ENCODE results near the gene SUPT16H.
"Not testable (repeated sequence)": the region's sequence is repeated elsewhere in the genome, so short reads cannot be mapped to it uniquely, and the experiment has no call there.

The SUPT16H gene

DNA sequence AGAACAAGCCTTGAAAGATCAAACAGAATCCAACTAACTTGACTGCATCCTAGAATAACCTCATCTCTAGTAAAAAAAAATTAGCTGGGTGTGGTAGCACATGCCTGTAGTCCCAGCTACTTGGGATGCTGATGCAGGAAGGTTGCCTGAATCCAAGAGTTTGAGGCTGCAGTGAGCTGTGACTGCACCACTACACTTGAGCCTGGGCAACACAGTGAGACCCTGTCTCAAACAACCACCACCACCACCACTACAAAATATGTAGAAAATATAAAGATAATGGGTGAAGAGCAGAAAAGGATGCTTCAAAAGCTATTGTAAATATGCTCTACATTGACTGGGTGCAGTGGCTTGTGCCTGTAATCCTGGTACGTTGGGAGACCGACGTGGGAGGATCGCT, 27.3 kb downstream of the SUPT16H start:
- no peak for DNase-seq

DNA sequence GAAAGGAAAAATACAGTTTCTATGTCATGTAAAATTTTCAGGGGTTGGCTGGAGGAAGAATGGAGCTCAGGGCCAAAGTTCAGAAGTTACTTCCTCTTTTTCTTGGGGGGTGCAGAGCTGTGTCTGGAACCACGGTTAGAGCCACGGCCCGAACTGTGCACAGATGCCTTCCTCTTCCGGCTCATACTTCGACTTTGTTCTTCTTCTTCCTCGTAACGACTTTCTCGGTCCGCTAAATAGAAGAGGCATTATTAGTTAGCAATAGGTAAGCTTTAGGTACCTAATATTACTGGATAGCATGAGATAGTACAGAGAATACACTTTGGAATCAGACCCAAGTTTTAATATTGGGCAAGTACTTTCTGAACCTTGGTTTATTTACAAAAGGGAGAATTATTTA, 31.2 kb downstream of the SUPT16H start:
- no peak for DNase-seq

DNA sequence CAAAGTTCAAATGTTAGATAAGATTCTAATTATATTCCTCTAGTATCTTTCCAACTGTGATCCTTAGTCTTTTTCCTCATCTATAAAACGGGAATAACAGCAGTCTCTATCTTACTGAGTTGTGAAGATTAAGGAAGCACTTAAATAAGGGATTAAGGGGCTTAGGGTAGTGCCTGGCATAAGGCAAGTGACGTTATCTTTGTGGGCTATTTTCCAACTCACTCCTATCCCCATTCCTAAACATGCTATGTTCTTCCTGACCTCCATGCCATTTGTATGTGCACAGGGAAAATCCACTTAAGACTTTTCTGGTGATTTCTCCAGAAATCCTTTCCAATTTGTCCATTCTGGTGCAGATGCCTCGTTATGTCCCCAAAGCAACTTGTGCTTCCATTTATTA, 33.3 kb downstream of the SUPT16H start:
- DNase-seq, result no peak

DNA sequence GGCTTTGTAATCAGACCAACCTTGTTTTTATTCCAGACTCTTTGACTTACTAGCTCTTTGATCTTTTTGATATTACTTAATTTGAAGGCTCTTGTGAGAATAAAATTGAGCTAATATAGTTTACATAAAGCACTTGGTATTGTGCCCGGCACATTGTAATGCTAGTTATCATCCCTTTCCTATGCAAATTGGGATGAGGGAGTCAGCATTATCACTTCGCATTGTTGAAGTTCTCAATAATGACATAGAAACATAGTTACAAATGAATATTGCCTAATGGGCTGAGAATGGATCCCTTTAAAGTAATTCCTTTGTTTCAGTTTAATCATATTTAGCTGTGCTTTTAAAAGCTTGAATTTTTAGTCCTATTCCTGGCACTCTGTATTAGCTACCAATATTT, 36.6 kb downstream of the SUPT16H start:
- DNase-seq, result no peak

DNA sequence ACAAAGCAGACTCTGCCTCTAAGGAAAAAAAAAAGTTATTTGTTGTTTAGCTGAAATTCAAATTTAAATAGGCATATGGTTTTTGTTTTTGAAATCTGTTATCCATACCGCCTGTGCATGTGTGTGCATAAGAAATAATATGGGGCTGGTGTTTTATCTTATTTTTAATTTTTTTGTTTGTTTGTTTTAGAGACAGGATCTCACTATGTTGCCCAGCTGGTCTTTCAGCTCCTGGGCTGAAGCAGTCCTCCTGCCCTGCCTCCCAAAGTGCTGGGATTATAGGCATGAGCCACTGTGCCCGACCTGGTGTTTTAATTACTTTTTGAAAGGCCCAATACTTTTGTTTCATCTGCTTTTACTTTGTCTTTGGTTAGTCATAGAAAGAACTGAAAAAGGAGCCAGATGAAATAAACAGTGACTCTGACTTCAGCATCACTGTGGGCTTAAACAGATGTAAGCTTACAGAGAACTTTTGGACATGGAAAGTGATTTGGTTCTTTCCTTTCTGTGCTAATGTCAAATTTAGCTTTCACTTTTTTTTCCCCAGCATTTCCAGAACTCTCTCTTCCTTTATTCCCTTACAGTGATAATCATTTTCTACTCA, 37.2 kb downstream of the SUPT16H start:
- no peak for DNase-seq

DNA sequence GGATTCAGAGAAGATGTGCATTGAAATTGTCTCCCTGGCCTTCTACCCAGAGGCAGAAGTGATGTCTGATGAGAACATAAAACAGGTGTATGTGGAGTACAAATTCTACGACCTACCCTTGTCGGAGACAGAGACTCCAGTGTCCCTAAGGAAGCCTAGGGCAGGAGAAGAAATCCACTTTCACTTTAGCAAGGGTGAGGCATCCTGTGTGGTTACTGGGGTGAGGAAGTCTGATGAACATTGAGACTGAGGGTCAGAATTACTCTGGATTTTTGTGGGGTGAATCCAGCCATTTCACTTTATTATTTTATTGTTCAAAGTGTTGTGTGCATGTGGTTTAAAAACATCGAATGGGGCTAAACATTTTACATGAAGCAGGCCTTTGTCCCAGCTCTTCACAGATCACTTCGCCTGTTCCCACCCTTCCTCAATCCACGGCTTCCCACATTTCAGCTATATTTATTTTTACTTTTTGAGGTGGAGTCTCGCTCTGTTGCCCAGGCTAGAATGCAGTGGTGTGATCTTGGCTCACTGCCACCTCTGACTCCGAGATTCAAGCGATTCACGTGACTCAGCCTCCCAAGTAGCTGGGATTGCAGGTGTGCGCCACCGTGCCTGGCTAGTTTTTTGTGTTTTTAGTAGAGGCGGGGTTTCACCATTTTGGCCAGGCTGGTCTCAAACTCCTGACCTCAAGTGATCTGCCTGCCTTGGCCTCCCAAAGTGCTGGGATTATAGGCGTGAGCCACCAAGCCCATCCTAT, 40.6 kb downstream of the SUPT16H start:
- no peak for DNase-seq

DNA sequence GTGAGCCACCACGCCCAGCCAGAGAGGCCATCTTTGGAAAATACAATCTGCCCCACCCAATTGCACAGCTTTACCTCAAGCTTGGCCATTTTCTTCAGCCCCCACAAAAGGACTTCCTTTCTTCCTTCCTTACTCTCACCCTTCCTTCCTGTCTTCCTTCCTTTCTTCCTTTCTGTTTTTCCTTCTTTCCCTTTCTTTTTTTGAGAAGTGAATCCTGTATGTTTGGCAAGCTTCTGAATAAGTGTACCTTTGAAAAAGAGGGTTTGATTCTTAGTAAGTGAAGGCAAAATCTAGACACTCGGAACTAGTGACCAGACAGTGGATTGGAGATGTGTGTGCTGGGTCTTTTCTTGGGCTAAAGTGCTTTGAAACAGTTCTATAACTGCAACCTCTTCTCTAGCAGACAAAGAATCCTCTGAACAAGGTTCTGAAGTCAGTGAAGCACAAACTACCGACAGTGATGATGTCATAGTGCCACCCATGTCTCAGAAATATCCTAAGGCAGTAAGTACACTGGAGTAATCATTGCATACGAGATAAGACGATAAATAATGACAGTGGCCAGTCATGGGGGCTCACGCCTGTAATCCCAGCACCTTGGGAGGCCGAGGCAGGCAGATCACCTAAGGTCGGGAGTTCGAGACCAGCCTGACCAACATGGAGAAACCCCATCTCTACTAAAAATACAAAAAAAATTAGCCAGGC, 49.5 kb downstream of the SUPT16H start:
- DNase-seq, result no peak

DNA sequence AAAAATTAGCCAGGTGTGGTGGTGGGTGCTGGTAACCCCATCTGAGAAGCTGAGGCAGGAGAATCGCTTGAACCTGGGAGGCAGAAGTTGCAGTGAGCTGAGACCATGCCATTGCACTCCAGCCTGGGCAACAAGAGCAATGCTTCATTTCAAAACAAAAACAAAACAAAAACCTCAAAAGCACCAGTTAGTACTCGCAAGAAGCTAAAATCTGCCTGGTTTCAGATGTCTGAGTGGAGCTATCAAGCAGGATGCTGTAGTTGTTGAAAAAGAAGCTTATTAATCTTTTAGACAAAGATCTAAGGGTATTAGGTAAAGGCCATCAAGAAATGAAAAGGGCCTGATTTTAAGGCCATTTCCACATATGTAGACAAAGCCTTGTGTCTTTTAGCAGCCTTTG, 50.9 kb downstream of the SUPT16H start:
- DNase-seq, result no peak

DNA sequence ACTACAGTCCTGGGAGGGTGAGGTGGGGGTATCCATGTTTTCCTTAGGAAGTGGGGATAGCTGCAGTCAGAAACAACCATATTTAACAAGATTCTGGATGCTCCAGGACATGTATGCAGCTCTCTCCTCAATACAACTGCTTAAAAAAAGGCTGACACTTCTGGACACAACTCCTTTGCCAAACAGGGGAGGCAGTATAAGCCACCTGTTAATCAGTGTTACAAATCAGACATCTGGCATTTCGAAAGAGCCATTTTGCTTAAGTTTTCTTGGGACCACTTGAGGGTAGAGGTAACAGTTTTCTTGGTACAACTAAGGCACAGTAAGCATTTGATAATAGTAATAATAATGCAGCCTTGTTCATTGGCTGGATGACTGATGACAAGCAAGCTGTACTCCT, 56.8 kb downstream of the SUPT16H start:
- no peak for DNase-seq

DNA sequence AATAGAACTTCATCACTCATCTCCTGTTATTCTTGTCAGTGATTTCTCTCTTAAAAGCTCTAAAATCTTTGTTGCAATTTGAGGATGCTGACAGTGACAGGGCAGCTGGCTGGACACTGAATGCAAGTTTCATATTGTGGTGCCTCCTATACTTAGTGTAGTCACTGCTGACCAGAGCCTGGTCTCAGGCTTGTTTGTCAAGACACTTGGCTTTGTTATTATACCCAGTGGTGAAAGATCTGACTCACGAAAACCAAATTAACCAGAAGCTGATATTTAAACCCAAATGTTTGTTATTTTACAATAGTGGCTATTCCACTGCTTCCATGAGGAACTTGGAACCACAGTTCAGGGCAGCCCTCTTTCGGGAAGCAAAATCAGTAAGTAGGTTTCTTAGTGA, 61.1 kb downstream of the SUPT16H start:
- DNase-seq, result no peak

DNA sequence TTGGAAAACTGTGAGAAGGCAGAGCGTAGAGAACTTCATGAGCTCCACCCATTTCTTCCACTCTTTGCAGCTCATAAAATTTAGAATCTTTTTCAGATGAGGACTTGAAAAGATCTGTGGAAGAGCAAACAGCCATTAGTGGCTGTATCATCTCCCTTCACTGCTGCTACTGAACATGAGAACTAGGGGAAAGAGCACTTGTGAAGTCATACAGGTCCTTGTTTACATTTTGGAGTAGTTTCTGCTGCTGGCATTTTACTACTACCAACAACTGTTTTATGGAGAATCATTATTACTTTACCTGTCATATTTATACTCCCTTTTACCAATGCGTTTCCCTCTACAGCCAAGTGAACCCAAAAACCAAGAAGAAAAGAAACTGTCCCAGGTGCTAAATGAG, 62.9 kb downstream of the SUPT16H start:
- peak; percentile 82 for DNase-seq

DNA sequence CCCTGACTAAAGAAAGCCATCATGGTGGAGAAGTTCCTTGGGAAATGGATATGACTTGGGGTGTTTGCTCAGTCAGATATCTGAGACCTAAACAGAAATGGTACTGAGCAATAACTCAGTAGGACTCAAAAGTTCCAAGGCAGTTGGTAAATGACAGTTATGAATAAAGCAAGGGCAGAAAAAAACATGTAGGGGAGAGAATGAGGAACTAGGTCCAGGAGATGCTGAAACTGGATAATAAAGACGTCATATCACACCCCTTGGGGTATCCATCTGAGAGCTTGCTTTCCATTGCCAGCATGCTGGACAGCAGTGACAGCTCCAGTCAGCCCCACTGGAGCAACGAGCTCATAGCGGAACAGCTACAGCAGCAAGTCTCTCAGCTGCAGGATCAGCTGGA, 66.4 kb downstream of the SUPT16H start:
- no peak for DNase-seq

DNA sequence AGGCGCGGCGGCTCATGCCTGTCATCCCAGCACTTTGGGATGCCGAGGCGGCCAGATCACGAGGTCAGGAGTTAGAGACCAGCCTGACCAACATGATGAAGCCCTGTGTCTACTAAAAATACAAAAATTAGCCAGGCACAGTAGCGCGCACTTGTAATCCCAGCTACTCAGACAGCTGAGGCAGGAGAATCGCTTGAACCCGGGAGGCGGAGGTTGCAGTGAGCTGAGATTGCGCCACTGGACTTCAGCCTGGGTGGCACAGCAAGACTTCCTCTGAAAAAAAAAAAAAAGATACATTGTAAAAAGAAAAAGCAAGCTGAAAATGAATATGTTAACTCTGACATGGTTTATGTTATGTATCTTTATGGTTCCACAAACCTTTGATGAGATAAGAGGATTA, 70.3 kb downstream of the SUPT16H start:
- DNase-seq, result no peak

DNA sequence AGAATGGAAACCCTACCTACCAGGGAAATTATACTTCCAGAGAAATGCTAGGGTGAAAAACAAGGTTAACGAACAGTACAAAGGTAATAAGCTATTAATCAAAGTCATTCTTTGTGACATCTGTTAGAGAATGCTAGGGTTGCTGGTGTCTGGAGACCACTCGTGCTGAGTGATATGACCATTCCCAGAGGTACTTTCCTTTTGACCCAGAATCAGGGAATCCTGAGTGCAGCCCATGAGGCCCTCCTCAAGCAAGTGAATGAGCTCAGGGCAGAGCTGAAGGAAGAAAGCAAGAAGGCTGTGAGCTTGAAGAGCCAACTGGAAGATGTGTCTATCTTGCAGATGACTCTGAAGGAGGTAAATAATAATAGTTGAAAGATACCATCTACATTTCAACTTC, 72.2 kb downstream of the SUPT16H start:
- DNase-seq, result no peak

DNA sequence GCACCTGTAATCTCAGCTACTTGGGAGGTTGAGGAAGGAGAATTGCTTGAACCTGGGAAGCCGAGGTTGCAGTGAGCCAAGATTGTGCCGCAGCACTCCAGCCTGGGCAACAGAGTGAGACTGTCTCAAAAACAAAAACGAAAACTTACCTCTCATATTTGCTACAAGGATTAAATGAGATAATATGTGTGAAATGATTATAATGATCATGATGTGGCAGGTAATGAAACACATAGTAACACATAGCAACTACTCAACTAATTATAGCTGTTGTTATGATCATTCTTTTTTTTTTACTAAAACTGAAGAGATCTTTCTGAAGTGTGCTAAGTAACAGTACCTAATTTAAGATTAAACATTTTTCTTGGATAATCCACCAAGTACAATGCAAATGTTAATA, 73.9 kb downstream of the SUPT16H start:
- DNase-seq, result no peak

DNA sequence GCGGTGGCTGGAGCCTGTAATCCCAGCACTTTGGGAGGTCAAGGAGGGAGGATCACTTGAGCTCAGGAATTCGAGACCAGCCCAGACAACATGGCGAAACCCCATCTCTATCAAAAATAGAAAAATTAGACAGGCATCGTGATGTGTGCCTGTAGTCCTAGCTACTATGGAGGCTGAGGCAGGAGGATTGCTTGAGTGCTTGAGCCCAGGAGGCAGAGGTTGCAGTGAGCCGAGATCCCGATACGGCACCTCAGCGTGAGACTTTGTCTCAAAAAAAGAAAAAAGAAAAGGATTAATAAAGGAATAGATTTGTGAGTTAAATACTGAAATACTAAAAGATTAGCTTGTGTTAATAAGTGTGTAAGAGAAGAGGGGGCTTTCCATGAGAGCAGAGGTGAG, 74.6 kb downstream of the SUPT16H start:
- no peak for DNase-seq

DNA sequence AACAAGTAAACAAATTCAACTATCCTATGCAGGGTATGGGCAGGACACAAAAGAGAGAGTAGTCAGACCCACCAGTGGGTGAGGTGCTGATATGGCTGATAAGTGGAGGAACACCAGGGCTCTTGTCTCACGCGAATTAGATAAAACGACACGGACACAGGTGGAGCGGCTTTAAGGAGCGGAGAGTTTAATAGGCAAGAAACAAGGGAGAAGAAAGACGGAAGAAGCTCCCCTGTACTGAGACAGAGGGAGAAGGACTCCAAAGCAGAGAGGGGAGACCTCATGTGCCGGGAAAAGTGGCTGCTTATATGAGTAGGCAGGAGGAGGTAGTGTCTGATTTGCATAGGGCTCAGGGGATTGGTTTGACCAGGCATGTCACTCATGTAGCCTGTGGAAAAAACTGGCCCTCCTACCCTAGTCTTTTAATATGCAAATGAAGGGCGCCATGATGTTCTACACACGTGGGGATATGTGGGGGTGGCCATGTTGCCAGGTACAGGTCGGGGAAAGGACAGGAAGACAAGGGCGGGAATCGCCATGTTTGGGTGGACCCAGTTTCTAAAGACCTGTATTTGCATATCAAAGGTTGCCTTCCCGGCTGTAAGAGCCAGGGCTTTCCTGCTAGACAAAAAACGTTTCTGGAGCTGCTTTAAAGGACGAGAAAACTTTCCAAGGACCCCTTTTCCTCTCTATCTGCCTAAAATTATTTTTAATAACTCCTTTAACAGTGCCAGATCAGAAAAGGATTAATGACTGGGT, 75.2 kb downstream of the SUPT16H start:
- DNase-seq, result peak; percentile 73

DNA sequence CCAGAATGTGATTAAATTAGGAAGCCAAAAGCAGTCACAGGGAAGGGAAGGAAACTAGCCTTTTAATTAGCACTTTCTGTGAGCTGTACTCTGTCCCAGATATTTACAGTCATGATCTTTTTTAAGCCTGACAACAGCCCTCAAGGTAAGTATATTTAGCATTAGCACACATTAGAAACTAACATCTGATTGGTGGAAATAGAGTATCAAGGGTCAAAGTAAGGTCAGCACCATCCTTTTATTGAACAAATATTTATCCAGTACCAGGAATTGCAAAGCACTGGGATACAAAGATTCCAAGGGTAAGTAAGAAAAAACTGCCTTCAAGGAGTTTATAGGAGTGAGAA, 75.7 kb downstream of the SUPT16H start:
- no peak for DNase-seq

DNA sequence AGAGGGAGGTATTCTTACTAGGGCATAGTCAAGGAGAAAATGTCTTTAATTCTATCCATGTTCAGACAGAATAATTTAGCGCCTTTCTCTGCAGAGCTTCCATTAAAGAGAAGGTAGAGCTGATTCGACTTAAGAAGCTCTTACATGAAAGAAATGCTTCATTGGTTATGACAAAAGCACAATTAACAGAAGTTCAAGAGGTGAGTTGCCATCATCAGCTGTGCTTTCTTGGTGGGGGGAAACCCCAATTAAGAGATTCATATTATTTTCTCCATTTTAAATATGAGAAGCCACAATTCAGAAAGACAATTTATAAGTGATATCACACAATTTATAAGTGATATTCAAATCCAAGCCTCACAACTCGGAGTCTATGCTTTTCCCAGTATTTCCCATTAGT, 76.2 kb downstream of the SUPT16H start:
- no peak for DNase-seq

DNA sequence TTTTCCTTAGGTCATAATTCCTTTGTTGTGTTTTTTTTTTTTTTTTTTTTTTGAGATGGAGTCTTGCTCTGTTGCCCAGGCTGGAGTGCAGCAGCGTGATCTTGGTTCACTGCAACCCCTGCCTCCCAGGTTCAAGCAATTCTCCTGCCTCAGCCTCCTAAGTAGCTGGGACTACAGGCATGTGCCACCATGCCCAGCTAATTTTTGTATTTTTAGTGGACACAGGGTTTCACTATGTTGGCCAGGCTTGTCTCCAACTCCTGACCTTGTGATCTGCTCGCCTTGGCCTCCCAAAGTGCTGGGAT, 81.0 kb downstream of the SUPT16H start:
- not testable (repeated sequence) for DNase-seq

DNA sequence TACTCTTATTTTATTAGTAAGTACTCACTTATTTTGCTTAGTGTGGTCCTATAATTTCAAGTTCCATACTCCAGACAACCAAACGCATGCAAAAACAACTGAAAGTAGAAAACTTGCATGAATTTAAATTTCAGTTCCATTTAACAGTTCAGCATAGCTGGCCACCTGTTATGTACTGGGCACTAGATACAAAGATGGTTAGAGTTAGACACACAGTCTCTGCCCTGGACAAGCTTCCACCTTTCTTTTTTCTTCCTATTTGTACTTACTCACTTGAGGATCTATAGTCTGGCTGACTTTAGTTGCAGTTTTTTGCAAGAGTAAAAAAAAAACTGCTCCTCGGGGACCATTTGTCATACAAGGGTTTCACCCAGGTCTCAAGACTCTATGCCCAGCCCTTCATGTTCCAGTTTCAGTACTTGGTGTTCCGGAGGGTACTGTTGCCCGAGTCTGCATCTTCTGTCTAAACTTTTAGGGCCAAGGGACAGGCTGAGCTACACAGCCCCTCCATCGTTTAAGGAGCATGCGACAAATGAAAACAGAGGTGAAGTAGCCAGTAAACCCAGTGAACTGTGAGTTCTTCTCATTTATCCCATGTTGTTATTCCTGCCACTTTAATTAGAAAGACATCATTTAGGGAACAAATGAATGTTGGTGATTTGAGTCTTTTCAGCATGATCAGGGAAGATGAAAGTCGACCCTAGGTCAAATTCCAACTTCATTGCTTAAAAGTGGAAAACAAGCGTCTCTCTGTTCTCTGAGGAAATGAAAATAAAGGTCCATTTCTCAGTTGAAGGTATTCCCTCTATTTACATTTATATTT, 81.6 kb downstream of the SUPT16H start:
- no peak for DNase-seq
